Osteocyte (in vitro differentiated cells): Measurements from ENCODE around the gene NOL9. TPM values are rescaled to one million over a fixed set of nuclear protein-coding genes. Genes with fewer than 3 reads are reported as not detected.

Source experiments
- DNase-seq: peaks from one replicate; pipeline ENCODE4 v3.0.0; 2021; ENCODE audit warnings: mixed read lengths; ENCODE audit not compliant: unreplicated experiment; ENCODE audit errors: extremely low spot score
- H3K27ac Mint-ChIP-seq: one replicate; pipeline ENCODE4 v1.8.0; 2021; ENCODE audit warnings: mild to moderate bottlenecking, mixed read lengths; ENCODE audit not compliant: unreplicated experiment
- H3K27me3 Mint-ChIP-seq: one replicate; pipeline ENCODE4 v1.8.0; 2021; ENCODE audit warnings: mixed read lengths; ENCODE audit not compliant: unreplicated experiment
- H3K36me3 Mint-ChIP-seq: one replicate; pipeline ENCODE4 v1.8.0; 2021; ENCODE audit warnings: mixed read lengths; ENCODE audit not compliant: unreplicated experiment
- H3K4me1 Mint-ChIP-seq: one replicate; pipeline ENCODE4 v1.8.0; 2021; ENCODE audit warnings: mixed read lengths; ENCODE audit not compliant: unreplicated experiment
- H3K4me3 Mint-ChIP-seq: one replicate; pipeline ENCODE4 v1.8.0; 2021; ENCODE audit warnings: mild to moderate bottlenecking, moderate library complexity, mixed read lengths; ENCODE audit not compliant: unreplicated experiment
- H3K9me3 Mint-ChIP-seq: one replicate; pipeline ENCODE4 v1.8.0; 2021; ENCODE audit warnings: mixed read lengths; ENCODE audit not compliant: unreplicated experiment
- CTCF ChIP-seq: fragments of 200-600 bp; sonication (generic); IDR thresholded peaks from 2 replicates; pipeline ENCODE4 v1.5.0; 2021; ENCODE audit warnings: antibody characterized with exemption, mild to moderate bottlenecking, moderate library complexity
- total RNA-seq: library from RNA; stranded (reverse); gene quantifications from 2 replicates; pipeline ENCODE4 v1.2.1, GENCODE V29; 2021

The NOL9 gene
- total RNA-seq, 1 donor from 2014 or later = 33.5 TPM

- Mint-ChIP-seq H3K27ac (no peak overlapping the region), H3K4me3 (no peak overlapping the region), H3K36me3 (peaks cover 6% of the 10 kb centered on the region), H3K27me3 (no peaks in the 10 kb centered on the region), H3K9me3 (no peaks in the 10 kb centered on the region), H3K4me1 (no peaks in the 10 kb centered on the region)
- TF ChIP-seq CTCF = no peak
- DNase-seq = no peak
Observed at GRCh38 chr1:6477039-6477820, 77.1 kb downstream of the NOL9 start.

GRCh38 chr1:6476483-6476882, 77.8 kb downstream of the NOL9 start:
- DNase-seq = no peak
- no peak for TF ChIP-seq CTCF
- H3K36me3 Mint-ChIP-seq = peaks cover 10% of the 10 kb centered on the region
- no peaks in the 10 kb centered on the region for H3K9me3 Mint-ChIP-seq
- H3K4me3 Mint-ChIP-seq = no peak overlapping the region
- H3K4me1 Mint-ChIP-seq = no peaks in the 10 kb centered on the region
- H3K27me3 Mint-ChIP-seq = no peaks in the 10 kb centered on the region
- H3K27ac Mint-ChIP-seq = no peak overlapping the region

GRCh38 chr1:6475381-6476133, 78.8 kb downstream of the NOL9 start:
- TF ChIP-seq CTCF = peak; percentile 92

GRCh38 chr1:6474815-6475282, 79.5 kb downstream of the NOL9 start:
- no peaks in the 10 kb centered on the region for H3K4me1 Mint-ChIP-seq
- TF ChIP-seq CTCF = no peak
- H3K4me3 Mint-ChIP-seq = no peak overlapping the region
- H3K27me3 Mint-ChIP-seq = no peaks in the 10 kb centered on the region
- peaks cover 14% of the 10 kb centered on the region for H3K36me3 Mint-ChIP-seq
- DNase-seq = no peak
- H3K9me3 Mint-ChIP-seq = no peaks in the 10 kb centered on the region
- no peak overlapping the region for H3K27ac Mint-ChIP-seq

More at GRCh38 chr1:6475381-6476133, 78.8 kb downstream of the NOL9 start:
- H3K36me3 Mint-ChIP-seq = peaks cover 10% of the 10 kb centered on the region
- no peaks in the 10 kb centered on the region for H3K27me3 Mint-ChIP-seq
- H3K9me3 Mint-ChIP-seq = no peaks in the 10 kb centered on the region
- no peaks in the 10 kb centered on the region for H3K4me1 Mint-ChIP-seq
- no peak for DNase-seq
- H3K27ac Mint-ChIP-seq = no peak overlapping the region
- no peak overlapping the region for H3K4me3 Mint-ChIP-seq
